OCI-LY1 (cell line): ENCODE data around the gene PCDHGA6.
"Not testable (repeated sequence)": the region's sequence is repeated elsewhere in the genome, so short reads cannot be mapped to it uniquely, and the experiment has no call there.

Experiments used
- H2AFZ ChIP-seq: fragments of 200-600 bp; sonication (generic), shearing (Covaris generic); 2 replicates; pipeline ENCODE4 v1.6.0; 2014; ENCODE audit warnings: antibody characterized with exemption, mild to moderate bottlenecking, low read length
- H3F3A ChIP-seq: fragments of 200-600 bp; sonication (generic), shearing (Covaris generic); 2 replicates; pipeline ENCODE4 v1.6.0; 2014; ENCODE audit warnings: mild to moderate bottlenecking, antibody characterized with exemption, low read length, moderate library complexity; ENCODE audit not compliant: insufficient read depth
- H3K27ac ChIP-seq: fragments of 200-600 bp; sonication (generic); 2 replicates; pipeline ENCODE4 v1.5.1; 2014; ENCODE audit warnings: low read length, mixed run types, mild to moderate bottlenecking, low read depth; ENCODE audit not compliant: poor library complexity, severe bottlenecking
- H3K27me3 ChIP-seq: fragments of 200-600 bp; sonication (generic); 2 replicates; pipeline ENCODE4 v1.6.0; 2014; ENCODE audit warnings: antibody characterized with exemption, mild to moderate bottlenecking, low read length, moderate library complexity; ENCODE audit not compliant: insufficient read depth
- H3K36me3 ChIP-seq: fragments of 200-600 bp; sonication (generic); 2 replicates; pipeline ENCODE4 v1.6.1; 2014; ENCODE audit warnings: mild to moderate bottlenecking, antibody characterized with exemption, low read length, moderate library complexity, mixed read lengths; ENCODE audit not compliant: insufficient read depth
- H3K4me1 ChIP-seq: fragments of 200-600 bp; sonication (generic); 2 replicates; pipeline ENCODE4 v1.5.1; 2014; ENCODE audit warnings: mild to moderate bottlenecking, low read length, moderate library complexity; ENCODE audit not compliant: insufficient read depth, severe bottlenecking
- H3K4me2 ChIP-seq: fragments of 200-600 bp; sonication (generic), shearing (Covaris generic); 2 replicates; pipeline ENCODE4 v1.6.1; 2014; ENCODE audit warnings: low read length
- H3K4me3 ChIP-seq: fragments of 200-600 bp; sonication (generic); 2 replicates; pipeline ENCODE4 v1.5.1; 2014; ENCODE audit warnings: low read length, low read depth, mild to moderate bottlenecking, mixed read lengths; ENCODE audit not compliant: poor library complexity, severe bottlenecking
- H3K79me2 ChIP-seq: fragments of 200-600 bp; shearing (Covaris generic); 2 replicates; pipeline ENCODE4 v1.6.1; 2016; ENCODE audit warnings: mixed run types, low read length, mixed read lengths; ENCODE audit not compliant: insufficient read depth
- H3K9ac ChIP-seq: fragments of 200-600 bp; sonication (generic), shearing (Covaris generic); 2 replicates; pipeline ENCODE4 v1.6.1; 2014; ENCODE audit warnings: mild to moderate bottlenecking, low read length, mixed read lengths
- H3K9me2 ChIP-seq: fragments of 200-600 bp; sonication (generic), shearing (Covaris generic); 2 replicates; pipeline ENCODE4 v1.6.1; 2014; ENCODE audit warnings: low read depth, mild to moderate bottlenecking, low read length, mixed read lengths
- H3K9me3 ChIP-seq: fragments of 200-600 bp; shearing (Covaris generic); 2 replicates; pipeline ENCODE4 v1.6.1; 2014; ENCODE audit warnings: low read length, mixed read lengths
- H4K20me1 ChIP-seq: fragments of 200-600 bp; sonication (generic), shearing (Covaris generic); 2 replicates; pipeline ENCODE4 v1.6.0; 2016; ENCODE audit warnings: mild to moderate bottlenecking, low read length; ENCODE audit not compliant: insufficient read depth
- EZH2 ChIP-seq: fragments of 200-600 bp; sonication (generic), shearing (Covaris generic); IDR thresholded peaks from 2 replicates; pipeline ENCODE4 v1.8.0; 2017; ENCODE audit warnings: borderline replicate concordance, mixed run types, mild to moderate bottlenecking, antibody characterized with exemption, low read length, moderate library complexity, mixed read lengths
- TF ChIP-seq, protein P1 (sequence below): fragments of 200-600 bp; sonication (generic), shearing (Covaris generic); IDR thresholded peaks from 2 replicates; pipeline ENCODE4 v1.5.1; 2017; ENCODE audit warnings: mild to moderate bottlenecking, antibody characterized with exemption, low read length, moderate library complexity, mixed read lengths

Gene PCDHGA6

DNA sequence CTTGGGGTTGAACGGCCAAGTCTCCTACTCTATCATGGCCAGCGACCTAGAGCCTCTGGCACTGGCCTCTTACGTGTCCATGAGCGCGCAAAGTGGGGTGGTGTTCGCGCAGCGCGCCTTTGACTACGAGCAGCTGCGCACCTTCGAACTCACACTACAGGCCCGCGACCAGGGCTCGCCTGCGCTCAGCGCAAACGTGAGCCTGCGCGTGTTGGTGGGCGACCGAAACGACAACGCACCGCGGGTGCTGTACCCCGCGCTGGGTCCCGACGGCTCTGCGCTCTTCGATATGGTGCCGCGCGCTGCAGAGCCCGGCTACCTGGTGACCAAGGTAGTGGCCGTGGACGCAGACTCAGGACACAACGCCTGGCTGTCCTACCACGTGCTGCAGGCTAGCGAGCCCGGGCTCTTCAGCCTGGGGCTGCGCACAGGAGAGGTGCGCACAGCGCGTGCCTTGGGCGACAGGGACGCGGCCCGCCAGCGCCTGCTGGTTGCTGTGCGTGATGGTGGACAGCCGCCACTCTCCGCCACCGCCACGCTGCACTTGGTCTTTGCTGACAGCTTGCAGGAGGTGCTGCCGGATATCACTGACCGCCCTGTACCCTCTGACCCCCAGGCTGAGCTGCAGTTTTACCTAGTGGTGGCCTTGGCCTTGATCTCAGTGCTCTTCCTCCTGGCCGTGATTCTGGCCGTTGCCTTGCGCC lies 26.0 kb downstream of the PCDHGA6 start:
- TF ChIP-seq, protein P1, sequence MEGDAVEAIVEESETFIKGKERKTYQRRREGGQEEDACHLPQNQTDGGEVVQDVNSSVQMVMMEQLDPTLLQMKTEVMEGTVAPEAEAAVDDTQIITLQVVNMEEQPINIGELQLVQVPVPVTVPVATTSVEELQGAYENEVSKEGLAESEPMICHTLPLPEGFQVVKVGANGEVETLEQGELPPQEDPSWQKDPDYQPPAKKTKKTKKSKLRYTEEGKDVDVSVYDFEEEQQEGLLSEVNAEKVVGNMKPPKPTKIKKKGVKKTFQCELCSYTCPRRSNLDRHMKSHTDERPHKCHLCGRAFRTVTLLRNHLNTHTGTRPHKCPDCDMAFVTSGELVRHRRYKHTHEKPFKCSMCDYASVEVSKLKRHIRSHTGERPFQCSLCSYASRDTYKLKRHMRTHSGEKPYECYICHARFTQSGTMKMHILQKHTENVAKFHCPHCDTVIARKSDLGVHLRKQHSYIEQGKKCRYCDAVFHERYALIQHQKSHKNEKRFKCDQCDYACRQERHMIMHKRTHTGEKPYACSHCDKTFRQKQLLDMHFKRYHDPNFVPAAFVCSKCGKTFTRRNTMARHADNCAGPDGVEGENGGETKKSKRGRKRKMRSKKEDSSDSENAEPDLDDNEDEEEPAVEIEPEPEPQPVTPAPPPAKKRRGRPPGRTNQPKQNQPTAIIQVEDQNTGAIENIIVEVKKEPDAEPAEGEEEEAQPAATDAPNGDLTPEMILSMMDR, result no peak
- no peak for TF ChIP-seq EZH2
- H3K9me2 ChIP-seq, result no peaks in the 10 kb centered on the region
- peaks cover 5% of the 10 kb centered on the region; the same call in 1 of the 2 replicates for H3K9me3 ChIP-seq
- no peaks in the 10 kb centered on the region for H3K36me3 ChIP-seq
- H3K9ac ChIP-seq, result no peak overlapping the region
- H3K27ac ChIP-seq, result no peak overlapping the region
- H3K27me3 ChIP-seq, result no peaks in the 10 kb centered on the region
- no peak overlapping the region for H3K4me3 ChIP-seq
- H3K4me1 ChIP-seq, result no peaks in the 10 kb centered on the region
- H3F3A ChIP-seq, result no peaks in the 10 kb centered on the region
- no peaks in the 10 kb centered on the region for H3K79me2 ChIP-seq
- no peak overlapping the region for H2AFZ ChIP-seq
- H3K4me2 ChIP-seq, result no peak overlapping the region
- no peaks in the 10 kb centered on the region for H4K20me1 ChIP-seq

DNA sequence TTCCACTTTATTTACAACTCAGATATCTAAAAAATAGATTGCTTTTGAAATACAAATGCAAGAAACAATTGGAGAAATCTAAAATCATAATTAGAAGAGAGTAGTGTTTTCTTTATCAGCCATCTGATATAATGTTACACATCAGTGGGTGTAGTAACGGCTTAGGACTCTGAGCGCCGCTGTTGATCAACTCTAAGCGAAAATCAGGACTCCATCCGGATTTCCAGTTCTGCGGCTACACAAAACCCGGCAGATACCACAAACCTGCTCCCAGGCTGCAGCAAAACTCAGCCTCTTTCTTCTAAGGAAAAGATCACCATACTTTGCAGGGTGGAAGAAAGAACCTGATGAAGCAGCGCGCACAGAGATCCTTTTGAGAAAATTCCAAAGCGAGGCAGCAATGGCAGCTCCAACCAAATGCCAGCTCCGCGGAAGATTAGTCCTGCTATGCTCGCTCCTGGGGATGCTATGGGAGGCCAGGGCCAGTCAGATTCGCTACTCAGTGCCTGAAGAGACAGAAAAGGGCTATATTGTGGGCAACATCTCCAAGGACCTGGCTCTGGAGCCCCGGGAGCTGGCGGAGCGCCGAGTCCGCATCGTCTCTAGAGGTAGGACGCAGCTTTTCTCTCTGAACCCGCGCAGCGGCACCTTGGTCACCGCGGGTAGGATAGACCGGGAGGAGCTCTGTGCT lies 29.0 kb downstream of the PCDHGA6 start, which contains the start of gene PCDHGA9:
Gene PCDHGA9, plus strand, starts transcription at position 226 of the 691 bp plus-strand sequence. Its CDS starts 175 bp downstream, at position 401.
- Histone ChIP-seq H3K79me2 (no peaks in the 10 kb centered on the region), H3K9me2 (no peaks in the 10 kb centered on the region), H3K4me1 (no peaks in the 10 kb centered on the region), H3K36me3 (no peaks in the 10 kb centered on the region), H3K4me2 (no peak within 1 kb of the TSS), H3K27ac (no peak within 1 kb of the TSS), H3K9me3 (peaks cover 5% of the 10 kb centered on the region; the same call in 1 of the 2 replicates), H3K9ac (no peak within 1 kb of the TSS), H3K27me3 (no peaks in the 10 kb centered on the region), H2AFZ (no peak within 1 kb of the TSS), H4K20me1 (no peaks in the 10 kb centered on the region), H3K4me3 (no peak within 1 kb of the TSS), H3F3A (no peaks in the 10 kb centered on the region)
- TF ChIP-seq, protein P1, result no peak
- no peak for TF ChIP-seq EZH2

DNA sequence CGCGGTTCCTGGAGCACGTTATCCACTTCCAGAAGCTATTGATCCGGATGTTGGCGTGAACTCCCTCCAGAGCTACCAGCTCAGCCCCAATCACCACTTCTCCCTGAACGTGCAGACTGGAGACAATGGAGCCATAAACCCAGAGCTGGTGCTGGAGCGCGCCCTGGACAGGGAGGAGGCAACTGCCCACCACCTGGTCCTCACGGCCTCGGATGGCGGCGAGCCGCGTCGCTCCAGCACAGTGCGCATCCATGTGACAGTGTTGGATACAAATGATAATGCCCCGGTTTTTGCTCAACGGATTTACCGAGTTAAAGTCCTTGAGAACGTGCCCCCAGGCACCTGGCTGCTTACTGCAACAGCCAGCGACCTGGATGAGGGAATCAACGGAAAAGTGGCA lies 29.7 kb downstream of the PCDHGA6 start:
- no peaks in the 10 kb centered on the region for H3K36me3 ChIP-seq
- H3K79me2 ChIP-seq, result no peaks in the 10 kb centered on the region
- TF ChIP-seq EZH2, result no peak
- TF ChIP-seq, protein P1, result no peak
- no peak overlapping the region for H3K27ac ChIP-seq
- H3F3A ChIP-seq, result no peaks in the 10 kb centered on the region
- no peaks in the 10 kb centered on the region for H4K20me1 ChIP-seq
- H3K4me2 ChIP-seq, result no peak overlapping the region
- no peak overlapping the region for H3K9ac ChIP-seq
- H3K9me2 ChIP-seq, result no peaks in the 10 kb centered on the region
- no peak overlapping the region for H3K4me3 ChIP-seq
- H3K4me1 ChIP-seq, result no peaks in the 10 kb centered on the region
- H3K9me3 ChIP-seq, result peaks cover 5% of the 10 kb centered on the region; the same call in 1 of the 2 replicates
- no peak overlapping the region for H2AFZ ChIP-seq
- no peaks in the 10 kb centered on the region for H3K27me3 ChIP-seq

DNA sequence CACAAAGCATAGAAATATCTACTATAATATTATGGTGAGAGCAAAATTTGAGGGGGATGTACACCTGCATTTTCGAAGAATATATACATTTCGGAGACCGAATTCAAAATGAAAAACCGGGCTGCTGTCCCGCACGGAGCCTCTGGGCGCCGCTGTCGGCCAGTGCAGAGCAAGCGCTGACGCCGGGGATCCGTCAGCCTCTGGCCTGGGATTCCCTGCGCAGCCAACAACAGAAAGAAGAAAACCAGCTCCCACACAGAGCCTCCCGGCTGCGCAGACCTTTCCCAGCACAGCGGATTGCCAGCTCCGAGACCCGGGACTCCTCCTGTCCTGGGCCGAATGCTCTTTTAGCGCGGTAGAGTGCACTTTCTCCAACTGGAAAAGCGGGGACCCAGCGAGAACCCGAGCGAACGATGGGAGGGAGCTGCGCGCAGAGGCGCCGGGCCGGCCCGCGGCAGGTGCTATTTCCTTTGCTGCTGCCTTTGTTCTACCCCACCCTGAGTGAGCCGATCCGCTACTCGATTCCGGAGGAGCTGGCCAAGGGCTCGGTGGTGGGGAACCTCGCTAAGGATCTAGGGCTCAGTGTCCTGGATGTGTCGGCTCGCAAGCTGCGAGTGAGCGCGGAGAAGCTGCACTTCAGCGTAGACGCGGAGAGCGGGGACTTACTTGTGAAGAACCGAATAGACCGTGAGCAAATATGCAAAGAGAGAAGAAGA lies 34.3 kb downstream of the PCDHGA6 start, which contains the start of gene PCDHGB6:
Gene PCDHGB6, plus strand, starts transcription at position 232 of the 716 bp plus-strand sequence. Its CDS starts 182 bp downstream, at position 414.
- not testable (repeated sequence) for H3F3A ChIP-seq, H3K4me2 ChIP-seq, H3K79me2 ChIP-seq, H3K9ac ChIP-seq, H3K27ac ChIP-seq, H3K9me2 ChIP-seq, H4K20me1 ChIP-seq, H3K4me3 ChIP-seq, H3K36me3 ChIP-seq, H3K4me1 ChIP-seq, H3K9me3 ChIP-seq, H2AFZ ChIP-seq, H3K27me3 ChIP-seq
